H1 (cell line): Measurements from ENCODE around the gene SUSD1. TPM values are rescaled to one million over a fixed set of nuclear protein-coding genes. Genes with fewer than 3 reads are reported as not detected.

Source experiments
- CTCF ChIA-PET: fragments of 300-600 bp; sonication (Branson Sonifier 250); formaldehyde crosslinking; loops from one replicate; lab custom pipeline; 2021; ENCODE audit not compliant: partially characterized antibody; lab: Charles Lee
- POLR2A ChIA-PET: fragments of 300-600 bp; sonication (Branson Sonifier 250); formaldehyde crosslinking; loops from one replicate; lab custom pipeline; 2021; ENCODE audit warnings: inconsistent platforms; ENCODE audit not compliant: partially characterized antibody; lab: Charles Lee
- DNase-seq, 2 experiments: peaks; one replicate each; pipeline versions ENCODE4 v3.0.0 to v3.0.0-alpha.2; 2010 to 2022; ENCODE audit warnings: low spot score in 2 of 2, low read depth in 1 of 2, mixed read lengths in 1 of 2
- FAIRE-seq: peaks from 2 replicates; lab custom pipeline; 2011; peaks lifted over from hg19 to GRCh38; lab: Jason Lieb, UNC
- H2AFZ ChIP-seq: 2 replicates; pipeline ENCODE4 v1.8.1; 2012; ENCODE audit warnings: low read length, inconsistent platforms
- H2AK5ac ChIP-seq: 2 replicates; pipeline ENCODE4 v1.6.1; 2013; ENCODE audit warnings: low read depth, low read length
- H2BK120ac ChIP-seq: replicated peaks from 2 replicates; pipeline ENCODE3; 2013; ENCODE audit warnings: low read depth, low read length, inconsistent platforms
- H2BK12ac ChIP-seq: 2 replicates; pipeline ENCODE4 v1.6.1; 2013; ENCODE audit warnings: low read depth, low read length
- H2BK15ac ChIP-seq: 2 replicates; pipeline ENCODE4 v1.6.1; 2013; ENCODE audit warnings: low read length
- H2BK20ac ChIP-seq: 2 replicates; pipeline ENCODE4 v1.6.1; 2013; ENCODE audit warnings: low read length
- H2BK5ac ChIP-seq: 2 replicates; pipeline ENCODE4 v1.6.1; 2013; ENCODE audit warnings: low read depth, low read length
- H3K14ac ChIP-seq: 2 replicates; pipeline ENCODE4 v1.6.1; 2013; ENCODE audit warnings: inconsistent platforms; ENCODE audit not compliant: insufficient read length
- H3K18ac ChIP-seq: 2 replicates; pipeline ENCODE4 v1.6.1; 2013; ENCODE audit warnings: low read length; ENCODE audit errors: extremely low read depth
- H3K23ac ChIP-seq: 2 replicates; pipeline ENCODE4 v1.6.1; 2013; ENCODE audit warnings: inconsistent platforms; ENCODE audit not compliant: insufficient read length
- H3K23me2 ChIP-seq: 2 replicates; pipeline ENCODE4 v1.6.1; 2013; ENCODE audit warnings: low read depth, low read length
- H3K27ac ChIP-seq: 2 replicates; pipeline ENCODE4 v1.6.1; 2011; ENCODE audit warnings: low read depth, low read length, inconsistent platforms
- H3K27me3 ChIP-seq, 4 experiments: replicated peaks in 1 of 4; 1 replicate in 1 of 4; 2 replicates in 3 of 4; pipeline versions ENCODE4 v1.6.1 to v1.8.1; 2011 to 2013; ENCODE audit warnings: low read length in 3 of 4, mild to moderate bottlenecking in 3 of 4, inconsistent platforms in 2 of 4, mixed read lengths in 2 of 4, moderate library complexity in 1 of 4; ENCODE audit not compliant: control insufficient read depth in 3 of 4, insufficient read depth in 3 of 4; ENCODE audit errors: extremely low read depth in 1 of 4
- H3K36me3 ChIP-seq, 4 experiments: 2 replicates each; pipeline versions ENCODE4 v1.6.1 to v1.8.1; 2011 to 2013; ENCODE audit warnings: mild to moderate bottlenecking in 4 of 4, low read length in 3 of 4, moderate library complexity in 2 of 4, control low read depth in 1 of 4, inconsistent platforms in 1 of 4; ENCODE audit not compliant: insufficient read depth in 4 of 4, control insufficient read depth in 2 of 4
- H3K4ac ChIP-seq: replicated peaks from 2 replicates; pipeline ENCODE3; 2013; ENCODE audit warnings: low read length, low read depth, mixed read lengths, inconsistent platforms; ENCODE audit not compliant: insufficient read length
- H3K4me1 ChIP-seq, 4 experiments: replicated peaks in 1 of 4; 1 replicate in 1 of 4; 2 replicates in 3 of 4; pipeline versions ENCODE4 v1.6.1 to v1.8.1; 2011 to 2013; ENCODE audit warnings: low read length in 3 of 4, inconsistent platforms in 2 of 4, mixed read lengths in 1 of 4; ENCODE audit not compliant: insufficient read depth in 4 of 4, control insufficient read depth in 3 of 4
- H3K4me2 ChIP-seq, 2 experiments: 2 replicates each; pipeline versions ENCODE4 v1.6.1 to v1.8.1; 2011 to 2013; ENCODE audit warnings: low read depth in 2 of 2, low read length in 2 of 2, control low read depth in 1 of 2, inconsistent platforms in 1 of 2, mild to moderate bottlenecking in 1 of 2; ENCODE audit not compliant: insufficient read depth in 1 of 2
- H3K4me3 ChIP-seq, 4 experiments: fragments of 200-600, 300-600 bp in 1 of 4; sonication (generic), shearing (Covaris generic), sonication (Bioruptor Twin) in 1 of 4; 2 replicates each; pipeline versions ENCODE4 v1.5.1 to v1.8.1; 2011 to 2016; ENCODE audit warnings: low read length in 4 of 4, low read depth in 3 of 4, control low read depth in 2 of 4, inconsistent platforms in 2 of 4, mild to moderate bottlenecking in 2 of 4, mixed read lengths in 1 of 4, moderate library complexity in 1 of 4; ENCODE audit not compliant: insufficient read depth in 2 of 4; ENCODE audit errors: extremely low read depth in 1 of 4
- H3K56ac ChIP-seq: replicated peaks from 2 replicates; pipeline ENCODE3; 2013; ENCODE audit warnings: low read depth, mild to moderate bottlenecking, mixed read lengths, low read length, inconsistent platforms; ENCODE audit not compliant: insufficient read length
- H3K79me1 ChIP-seq: 2 replicates; pipeline ENCODE4 v1.6.1; 2013; ENCODE audit warnings: low read depth, low read length, control low read depth
- H3K79me2 ChIP-seq, 2 experiments: 2 replicates each; pipeline versions ENCODE4 v1.6.1 to v1.8.1; 2012 to 2013; ENCODE audit warnings: low read length in 2 of 2, mild to moderate bottlenecking in 2 of 2, inconsistent platforms in 1 of 2; ENCODE audit not compliant: insufficient read depth in 2 of 2, control insufficient read depth in 1 of 2
- H3K9ac ChIP-seq, 4 experiments: replicated peaks in 1 of 4; 1 replicate in 1 of 4; 2 replicates in 3 of 4; pipeline versions ENCODE4 v1.6.1 to v1.8.1; 2011 to 2013; ENCODE audit warnings: low read depth in 3 of 4, low read length in 3 of 4, control low read depth in 2 of 4, mild to moderate bottlenecking in 2 of 4, moderate library complexity in 2 of 4, inconsistent platforms in 1 of 4; ENCODE audit errors: extremely low read depth in 1 of 4
- H3K9me3 ChIP-seq, 2 experiments: 2 replicates each; pipeline versions ENCODE4 v1.6.1 to v1.8.1; 2012 to 2013; ENCODE audit warnings: mild to moderate bottlenecking in 2 of 2, moderate library complexity in 2 of 2, control low read depth in 1 of 2, inconsistent platforms in 1 of 2, low read depth in 1 of 2, low read length in 1 of 2, mixed read lengths in 1 of 2; ENCODE audit not compliant: insufficient read depth in 2 of 2
- H4K20me1 ChIP-seq, 2 experiments: replicated peaks in 1 of 2; 2 replicates each; pipeline versions ENCODE3 to v1.8.1; 2011 to 2013; ENCODE audit warnings: inconsistent platforms in 2 of 2, low read length in 2 of 2, mild to moderate bottlenecking in 1 of 2; ENCODE audit not compliant: insufficient read depth in 2 of 2, control insufficient read depth in 1 of 2
- H4K5ac ChIP-seq: 2 replicates; pipeline ENCODE4 v1.6.1; 2013; ENCODE audit warnings: low read length, low read depth, mixed read lengths, inconsistent platforms; ENCODE audit not compliant: insufficient read length
- H4K8ac ChIP-seq: 2 replicates; pipeline ENCODE4 v1.8.0; 2013; ENCODE audit warnings: mild to moderate bottlenecking, moderate library complexity, low read length, inconsistent platforms; ENCODE audit not compliant: insufficient read depth; ENCODE audit errors: extremely low read depth
- H4K91ac ChIP-seq: replicated peaks from 2 replicates; pipeline ENCODE3; 2013; ENCODE audit warnings: low read length, mixed read lengths, inconsistent platforms; ENCODE audit not compliant: insufficient read length
- ASH2L ChIP-seq: fragments of 200-600, 300-600 bp; sonication (generic); IDR thresholded peaks from one replicate; pipeline ENCODE4 v1.7.1; 2017; ENCODE audit warnings: low read length
- BACH1 ChIP-seq: IDR thresholded peaks from 2 replicates; pipeline ENCODE4 v1.6.1; 2012; ENCODE audit warnings: low read length, improper control_type of control experiment
- BCL11A ChIP-seq, 2 experiments: IDR thresholded peaks; one replicate each; pipeline ENCODE4 v1.6.1; 2011; ENCODE audit warnings: low read depth in 2 of 2, low read length in 2 of 2, mild to moderate bottlenecking in 2 of 2
- CEBPB ChIP-seq: IDR thresholded peaks from 2 replicates; pipeline ENCODE4 v1.6.1; 2012; ENCODE audit warnings: low read depth, low read length
- CTBP2 ChIP-seq: IDR thresholded peaks from 2 replicates; pipeline ENCODE4 v1.7.0; 2011; ENCODE audit warnings: borderline replicate concordance, mild to moderate bottlenecking, moderate library complexity, mixed read lengths, low read length; ENCODE audit not compliant: insufficient read depth, insufficient read length
- KDM1A ChIP-seq: fragments of 200-600, 300-600 bp; sonication (generic); IDR thresholded peaks from 2 replicates; pipeline ENCODE4 v1.7.1; 2016; ENCODE audit warnings: mild to moderate bottlenecking, low read length, borderline replicate concordance
- RNF2 ChIP-seq: fragments of 200-900, 300-1000 bp; sonication (generic); IDR thresholded peaks from 2 replicates; pipeline ENCODE4 v1.7.1; 2016; ENCODE audit warnings: borderline replicate concordance, low read depth, mild to moderate bottlenecking, antibody characterized with exemption, low read length; ENCODE audit not compliant: poor library complexity, severe bottlenecking; ENCODE audit errors: missing control alignments
- RXRA ChIP-seq: IDR thresholded peaks from 2 replicates; pipeline ENCODE4 v1.6.1; 2011; ENCODE audit warnings: low read depth, mild to moderate bottlenecking, low read length, moderate library complexity; ENCODE audit not compliant: insufficient read depth
- SAP30 ChIP-seq: fragments of 300-600 bp; sonication (generic); IDR thresholded peaks from 2 replicates; pipeline ENCODE4 v1.7.1; 2012; ENCODE audit warnings: low read length, moderate library complexity, mild to moderate bottlenecking, inconsistent platforms; ENCODE audit not compliant: insufficient read depth, insufficient replicate concordance
- TAF1 ChIP-seq: IDR thresholded peaks from 2 replicates; pipeline ENCODE4 v1.6.1; 2011; ENCODE audit warnings: mild to moderate bottlenecking, low read depth, low read length
- USF2 ChIP-seq: IDR thresholded peaks from 2 replicates; pipeline ENCODE4 v1.6.1; 2011; ENCODE audit warnings: low read length, improper control_type of control experiment
- WGBS, 2 experiments: shearing (Covaris generic) in 1 of 2; methylation state at CpG; one replicate each; pipeline versions ENCODE4 v1.1.6 to v1.1.7; 2013 to 2015; ENCODE audit warnings: low lambda C conversion rate in 2 of 2, mixed read lengths in 2 of 2, inconsistent platforms in 1 of 2, low coverage in 1 of 2, missing lambda C conversion rate in 1 of 2; ENCODE audit not compliant: insufficient replicate concordance in 2 of 2, insufficient coverage in 1 of 2, insufficient read length in 1 of 2; ENCODE audit errors: extremely low coverage in 1 of 2, missing lambda C conversion rate in 1 of 2; 5-methylcytosine and 5-hydroxymethylcytosine counted together
- polyA plus RNA-seq, 7 experiments: library from polyadenylated mRNA; depleted of rRNA in 3 of 7; stranded (reverse) in 5 of 7; unstranded in 2 of 7; fragments of >200 nt in 5 of 7; fragments of 200-250 nt in 2 of 7; gene quantifications; 1 replicate in 5 of 7; 2 replicates in 1 of 7; 4 replicates in 1 of 7; pipeline versions ENCODE4 v1.2.1 to v1.2.3, GENCODE V29; 2011 to 2013; ENCODE audit warnings: missing spikeins in 2 of 7, mixed read lengths in 2 of 7
- total RNA-seq: library from RNA; stranded (reverse); fragmentation: NEBNext Ultra II Directional; extraction: Animal tissue kit (Norgen Biotek cat#: 25700); gene quantifications from 2 replicates; pipeline ENCODE4 v1.2.1, GENCODE V29; 2021

Gene SUSD1
- total and polyA plus RNA-seq, 2 of the 8 experiments (the other 6 are each of a cell fraction or from before 2014, with no cell fraction given): 2.8 to 7.2 TPM

DNA sequence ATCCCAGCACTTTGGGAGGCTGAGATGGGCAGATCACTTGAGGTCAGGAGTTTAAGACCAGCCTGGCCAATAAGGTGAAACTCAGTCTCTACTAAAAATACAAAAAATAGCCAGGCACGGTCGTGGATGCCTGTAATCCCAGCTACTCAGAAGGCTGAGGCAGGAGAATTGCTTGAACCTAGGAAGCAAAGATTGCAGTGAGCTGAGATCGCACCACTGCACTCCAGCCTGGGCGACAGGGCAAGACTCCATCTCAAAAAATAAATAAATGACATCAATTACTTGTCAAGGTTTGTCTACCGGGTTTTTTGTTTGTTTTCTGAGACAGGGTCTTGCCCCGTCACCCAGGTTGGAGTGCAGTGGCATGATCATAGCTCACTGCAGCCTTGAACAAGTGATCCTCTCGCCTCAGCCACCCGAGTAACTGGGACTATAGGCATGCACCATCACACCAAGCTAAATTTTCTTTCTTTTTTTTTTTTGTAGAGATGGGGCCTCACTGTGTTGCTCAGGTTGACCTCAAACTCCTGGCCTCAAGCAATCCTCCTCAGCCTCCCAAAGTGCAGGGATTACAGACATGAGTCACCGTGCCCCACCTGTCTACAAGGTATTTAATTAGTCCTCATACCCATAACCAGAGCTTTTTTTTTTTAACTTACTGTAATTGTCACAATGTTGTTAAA lies 64.9 kb downstream of the SUSD1 start:
- Histone ChIP-seq H3K9ac (no peak overlapping the region), H4K8ac (no peak overlapping the region), H3K9me3 (no peaks in the 10 kb centered on the region), H3K14ac (no peak overlapping the region), H3K4me2 (no peak overlapping the region), H2BK12ac (no peak overlapping the region), H3K27me3 (no peaks in the 10 kb centered on the region), H3K79me2 (no peaks in the 10 kb centered on the region), H3K79me1 (no peaks in the 10 kb centered on the region), H3K23me2 (no peaks in the 10 kb centered on the region), H3K23ac (no peak overlapping the region), H3K4ac (no peak overlapping the region), H3K56ac (no peak overlapping the region), H3K18ac (no peak overlapping the region), H2BK120ac (no peak overlapping the region), H3K36me3 (no peaks in the 10 kb centered on the region), H2BK5ac (no peak overlapping the region), H3K27ac (no peak overlapping the region), H3K4me3 (no peak overlapping the region), H4K5ac (no peak overlapping the region), H4K91ac (no peak overlapping the region), H3K4me1 (no peaks in the 10 kb centered on the region), H2BK15ac (no peak overlapping the region), H2AK5ac (no peak overlapping the region), H2AFZ (no peak overlapping the region), H4K20me1 (no peaks in the 10 kb centered on the region), H2BK20ac (no peak overlapping the region)
- ChIA-PET POLR2A (no interaction called here), CTCF (interaction anchor here (0.6 to 2.9 kb wide), 16 partner anchors 8 to 853 kb away, joined by 3 to 14 read pairs (median 4); no protein-coding TSS in a partner anchor)
- WGBS, 2 experiments: 90% methylated on average over 9 of the region's 9 CpGs; no CpG with 5 or more reads in 1 of the 2 experiments
- FAIRE-seq (no peak), DNase-seq (peak in 1 of 2 experiments; percentile 24)
- TF ChIP-seq ASH2L (no peak), CEBPB (no peak), CTBP2 (no peak), SAP30 (no peak), RNF2 (no peak), TAF1 (no peak), BCL11A (IDR thresholded peaks at IDR 0.05; ENCODE audit: low read depth in 2 of 2, low read length in 2 of 2) (no peak), KDM1A (no peak), USF2 (no peak), BACH1 (no peak), RXRA (no peak)
